Measurements from ENCODE around the gene PAM.

DNA sequence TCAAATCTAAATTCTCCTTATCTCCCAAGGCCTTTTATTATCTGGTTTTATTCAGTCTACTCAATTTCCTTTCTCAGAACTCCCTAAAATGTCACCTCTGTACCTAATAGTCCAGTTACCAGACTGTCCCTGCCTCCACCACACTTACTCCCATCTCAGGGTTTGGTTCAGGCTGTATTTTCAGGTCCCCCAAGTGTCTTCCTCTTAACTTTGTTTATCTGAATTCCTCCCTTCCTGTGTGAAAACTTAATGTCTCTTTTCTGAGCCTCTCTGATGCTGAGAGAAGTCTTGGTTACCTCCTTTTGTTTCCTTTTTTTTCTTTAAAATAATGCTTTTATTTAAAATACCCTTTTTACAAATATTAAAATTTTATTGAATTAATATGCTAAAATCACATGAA lies 133.4 kb downstream of the PAM start:
- TF ChIP-seq, protein P1, sequence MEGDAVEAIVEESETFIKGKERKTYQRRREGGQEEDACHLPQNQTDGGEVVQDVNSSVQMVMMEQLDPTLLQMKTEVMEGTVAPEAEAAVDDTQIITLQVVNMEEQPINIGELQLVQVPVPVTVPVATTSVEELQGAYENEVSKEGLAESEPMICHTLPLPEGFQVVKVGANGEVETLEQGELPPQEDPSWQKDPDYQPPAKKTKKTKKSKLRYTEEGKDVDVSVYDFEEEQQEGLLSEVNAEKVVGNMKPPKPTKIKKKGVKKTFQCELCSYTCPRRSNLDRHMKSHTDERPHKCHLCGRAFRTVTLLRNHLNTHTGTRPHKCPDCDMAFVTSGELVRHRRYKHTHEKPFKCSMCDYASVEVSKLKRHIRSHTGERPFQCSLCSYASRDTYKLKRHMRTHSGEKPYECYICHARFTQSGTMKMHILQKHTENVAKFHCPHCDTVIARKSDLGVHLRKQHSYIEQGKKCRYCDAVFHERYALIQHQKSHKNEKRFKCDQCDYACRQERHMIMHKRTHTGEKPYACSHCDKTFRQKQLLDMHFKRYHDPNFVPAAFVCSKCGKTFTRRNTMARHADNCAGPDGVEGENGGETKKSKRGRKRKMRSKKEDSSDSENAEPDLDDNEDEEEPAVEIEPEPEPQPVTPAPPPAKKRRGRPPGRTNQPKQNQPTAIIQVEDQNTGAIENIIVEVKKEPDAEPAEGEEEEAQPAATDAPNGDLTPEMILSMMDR (IDR thresholded peaks at IDR 0.05) = no peak
- no peak for TF ChIP-seq POLR2AphosphoS5 (IDR thresholded peaks at IDR 0.05; ENCODE audit: insufficient read depth in 1 of 2, low read depth in 1 of 2)
